Kidney (tissue), 14 donors: Measurements from ENCODE around the gene SPRY4. TPM values are rescaled to one million over a fixed set of nuclear protein-coding genes. Genes with fewer than 3 reads are reported as not detected.
"Not testable (repeated sequence)": the region's sequence is repeated elsewhere in the genome, so short reads cannot be mapped to it uniquely, and the experiment has no call there.

Experiments used
- DNase-seq, 5 donors: peaks; one replicate each; pipeline ENCODE4 v3.0.0-alpha.2; 2013 to 2020
- FAIRE-seq: peaks from 2 replicates; lab custom pipeline; 2012; peaks lifted over from hg19 to GRCh38; lab: Jason Lieb, UNC
- H3K27ac ChIP-seq, 2 donors: one replicate each; pipeline ENCODE4 v1.7.0; 2013; ENCODE audit warnings: low read depth in 2 of 2, low read length in 2 of 2, inconsistent platforms in 1 of 2
- H3K27me3 ChIP-seq: one replicate; pipeline ENCODE4 v1.7.1; 2013; ENCODE audit warnings: low read length, inconsistent platforms; ENCODE audit not compliant: control insufficient read depth, insufficient read depth
- H3K36me3 ChIP-seq, 3 donors: one replicate each; pipeline versions ENCODE4 v1.7.0 to v1.7.1; 2013; ENCODE audit warnings: low read length in 3 of 3, control low read depth in 1 of 3, inconsistent platforms in 1 of 3; ENCODE audit not compliant: insufficient read depth in 3 of 3, control insufficient read depth in 2 of 3
- H3K4me1 ChIP-seq, 3 donors: one replicate each; pipeline versions ENCODE4 v1.7.0 to v1.7.1; 2013; ENCODE audit warnings: low read length in 3 of 3, inconsistent platforms in 1 of 3, low read depth in 1 of 3; ENCODE audit not compliant: control insufficient read depth in 2 of 3, insufficient read depth in 2 of 3
- H3K4me3 ChIP-seq, 3 donors: one replicate each; pipeline versions ENCODE4 v1.7.0 to v1.8.1; 2013; ENCODE audit warnings: low read length in 3 of 3, control low read depth in 1 of 3, inconsistent platforms in 1 of 3
- H3K9ac ChIP-seq, 3 donors: one replicate each; pipeline versions ENCODE4 v1.7.0 to v1.7.1; 2013; ENCODE audit warnings: low read length in 3 of 3, control low read depth in 1 of 3, inconsistent platforms in 1 of 3
- H3K9me3 ChIP-seq, 3 donors: one replicate each; pipeline versions ENCODE4 v1.7.0 to v1.7.1; 2013; ENCODE audit warnings: low read length in 3 of 3, control low read depth in 1 of 3, inconsistent platforms in 1 of 3; ENCODE audit not compliant: control insufficient read depth in 2 of 3, insufficient read depth in 1 of 3
- CTCF ChIP-seq: IDR thresholded peaks from 3 replicates; pipeline ENCODE4 v1.5.1; 2012; ENCODE audit warnings: mild to moderate bottlenecking, moderate library complexity, borderline replicate concordance; ENCODE audit not compliant: insufficient read depth; ENCODE audit errors: extremely low read depth
- intact Hi-C: fragments of 100-400 bp; cut with DNase I; formaldehyde crosslinking; loops from one replicate; pipeline ENCODE4 v1.11.1; 2022
- polyA plus RNA-seq: library from polyadenylated mRNA; stranded (reverse); fragments of 350-450 nt; fragmentation: Illumina TruSeq; extraction: RNeasy Lipid Tissue Mini Kit (QIAGEN cat#74804); gene quantifications from one replicate; pipeline ENCODE4 v1.2.3, GENCODE V29; 2014; ENCODE audit warnings: low read depth, low replicate concordance; ENCODE audit not compliant: insufficient read depth
- total RNA-seq: library from RNA; stranded (reverse); fragmentation: NEBNext Ultra II Directional; extraction: Animal tissue kit (Norgen Biotek cat#: 25700); gene quantifications from one replicate; pipeline ENCODE4 v1.2.1, GENCODE V29; 2021
- donor health status: control.
- donor health status: control.
- donor health status: control.
- donor health status: control.
- donor health status: control.
- donor health status: DM: yes; HTN: yes; CAD: no.
- donor health status: Normal renal cell carcinoma (clear cell type).

Gene SPRY4
- total and polyA plus RNA-seq, 2 donors from 2014 or later = 6.0 to 16.6 TPM

GRCh38 chr5:142334538-142334937 is 9.7 kb upstream of the SPRY4 start:
- H3K27me3 ChIP-seq = no peaks in the 10 kb centered on the region
- no peaks in the 10 kb centered on the region for H3K36me3 ChIP-seq
- intact Hi-C loops = no loop called here
- H3K27ac ChIP-seq = no peak overlapping the region
- DNase-seq (no peak), FAIRE-seq (no peak)
- no peak overlapping the region for H3K9ac ChIP-seq
- H3K4me3 ChIP-seq = no peak overlapping the region
- H3K9me3 ChIP-seq = no peaks in the 10 kb centered on the region
- TF ChIP-seq CTCF = no peak
- no peaks in the 10 kb centered on the region for H3K4me1 ChIP-seq

- H3K4me1 ChIP-seq, H3K9ac ChIP-seq, FAIRE-seq, H3K27ac ChIP-seq, H3K36me3 ChIP-seq, H3K4me3 ChIP-seq, intact Hi-C loops, H3K9me3 ChIP-seq, H3K27me3 ChIP-seq, DNase-seq: not testable (repeated sequence)
Measured at GRCh38 chr5:142333749-142334148, 8.9 kb upstream of the SPRY4 start.

GRCh38 chr5:142330444-142330843 is 5.6 kb upstream of the SPRY4 start:
- FAIRE-seq (no peak), DNase-seq (no peak)
- intact Hi-C loops = no loop called here
- no peak overlapping the region for H3K9ac ChIP-seq
- H3K27me3 ChIP-seq = no peaks in the 10 kb centered on the region
- no peak overlapping the region for H3K4me3 ChIP-seq
- TF ChIP-seq CTCF = no peak
- peaks cover 0 to 2% (median 1%) of the 10 kb centered on the region in 3 donors for H3K4me1 ChIP-seq
- no peaks in the 10 kb centered on the region for H3K36me3 ChIP-seq
- H3K27ac ChIP-seq = no peak overlapping the region
- H3K9me3 ChIP-seq = no peaks in the 10 kb centered on the region

GRCh38 chr5:142330026-142330425 is 5.2 kb upstream of the SPRY4 start:
- TF ChIP-seq CTCF = no peak
- Histone ChIP-seq H3K27me3 (no peaks in the 10 kb centered on the region), H3K4me1 (peaks cover 0 to 3% (median 2%) of the 10 kb centered on the region in 3 donors), H3K36me3 (no peaks in the 10 kb centered on the region), H3K4me3 (no peak overlapping the region), H3K27ac (no peak overlapping the region), H3K9me3 (no peaks in the 10 kb centered on the region), H3K9ac (no peak overlapping the region)
- DNase-seq (no peak), FAIRE-seq (no peak)
- intact Hi-C loops = no loop called here
